Calu3 (cell line): ENCODE data around the gene CHN2. TPM values are rescaled to one million over a fixed set of nuclear protein-coding genes. Genes with fewer than 3 reads are reported as not detected.

Source experiments
- BruUV-seq: library from RNA; stranded (reverse); fragments of 400-500 nt; replicated peaks from 2 replicates; lab custom pipeline; 2021; lab: Mats Ljungman, UMichigan
- CTCF ChIA-PET: fragments of 300-600 bp; sonication (Branson Sonifier 250); formaldehyde crosslinking; loops from one replicate; lab custom pipeline; 2022; ENCODE audit warnings: antibody characterized with exemption; lab: Charles Lee
- DNase-seq: peaks from one replicate; pipeline ENCODE4 v3.0.0; 2022
- H3K27ac Mint-ChIP-seq: one replicate; pipeline ENCODE4 v1.8.0; 2022; ENCODE audit warnings: mixed read lengths; ENCODE audit not compliant: unreplicated experiment
- H3K27me3 Mint-ChIP-seq: one replicate; pipeline ENCODE4 v1.8.0; 2022; ENCODE audit warnings: mixed read lengths; ENCODE audit not compliant: unreplicated experiment
- H3K36me3 Mint-ChIP-seq: one replicate; pipeline ENCODE4 v1.8.0; 2022; ENCODE audit warnings: mild to moderate bottlenecking, moderate library complexity, mixed read lengths; ENCODE audit not compliant: insufficient read depth, unreplicated experiment
- H3K4me1 Mint-ChIP-seq: one replicate; pipeline ENCODE4 v1.8.0; 2022; ENCODE audit warnings: mild to moderate bottlenecking, low read depth, mixed read lengths; ENCODE audit not compliant: unreplicated experiment
- H3K4me3 Mint-ChIP-seq: one replicate; pipeline ENCODE4 v1.8.0; 2022; ENCODE audit warnings: mild to moderate bottlenecking, low read depth, moderate library complexity, mixed read lengths; ENCODE audit not compliant: unreplicated experiment
- H3K9me3 Mint-ChIP-seq: one replicate; pipeline ENCODE4 v1.8.0; 2022; ENCODE audit warnings: low read depth, mixed read lengths; ENCODE audit not compliant: unreplicated experiment
- intact Hi-C: fragments of 100-400 bp; cut with micrococcal nuclease; formaldehyde crosslinking; loops from one replicate; pipeline ENCODE4 v1.10.0; 2022; ENCODE audit not compliant: unreplicated experiment
- total RNA-seq: library from RNA; stranded (reverse); gene quantifications from 2 replicates; pipeline ENCODE4 v1.2.3, GENCODE V29; 2022
- TF ChIP-seq, protein P1 (sequence below): fragments of 200-600 bp; IDR thresholded peaks from one replicate; pipeline ENCODE4 v1.8.0; 2022; ENCODE audit warnings: antibody characterized with exemption; ENCODE audit not compliant: unreplicated experiment

The CHN2 gene
- total RNA-seq, 1 experiment from 2014 or later: 12.4 TPM

DNA sequence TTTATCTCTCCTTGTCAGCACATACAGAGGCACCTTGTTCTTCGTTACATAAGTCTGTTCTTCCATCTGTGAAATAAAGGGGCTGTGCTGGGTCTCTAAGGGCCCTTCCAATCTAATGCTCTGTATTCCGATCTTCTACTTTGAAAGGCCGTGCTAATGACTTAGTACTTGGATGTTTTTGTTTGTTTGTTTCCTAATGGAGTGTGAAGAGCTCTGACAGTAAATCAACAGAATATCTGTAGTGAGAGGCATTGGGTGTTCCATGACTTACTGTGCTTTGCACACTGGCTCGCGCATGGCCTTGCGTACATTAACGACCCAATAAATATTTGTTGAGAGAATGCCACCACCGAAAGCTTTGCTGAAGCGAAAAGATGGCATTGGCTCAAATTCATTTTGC, 162.1 kb downstream of the CHN2 start:
- DNase-seq: no peak
- no peak overlapping the region for H3K27ac Mint-ChIP-seq
- H3K9me3 Mint-ChIP-seq: no peaks in the 10 kb centered on the region
- CTCF ChIA-PET: interaction anchor here (0.6 kb wide), 1 partner anchor 441 kb away, joined by 3 read pairs; no protein-coding TSS in a partner anchor
- H3K4me3 Mint-ChIP-seq: no peak overlapping the region
- H3K36me3 Mint-ChIP-seq: no peaks in the 10 kb centered on the region
- peaks cover 9% of the 10 kb centered on the region for H3K4me1 Mint-ChIP-seq
- no peaks in the 10 kb centered on the region for H3K27me3 Mint-ChIP-seq
- TF ChIP-seq, protein P1, sequence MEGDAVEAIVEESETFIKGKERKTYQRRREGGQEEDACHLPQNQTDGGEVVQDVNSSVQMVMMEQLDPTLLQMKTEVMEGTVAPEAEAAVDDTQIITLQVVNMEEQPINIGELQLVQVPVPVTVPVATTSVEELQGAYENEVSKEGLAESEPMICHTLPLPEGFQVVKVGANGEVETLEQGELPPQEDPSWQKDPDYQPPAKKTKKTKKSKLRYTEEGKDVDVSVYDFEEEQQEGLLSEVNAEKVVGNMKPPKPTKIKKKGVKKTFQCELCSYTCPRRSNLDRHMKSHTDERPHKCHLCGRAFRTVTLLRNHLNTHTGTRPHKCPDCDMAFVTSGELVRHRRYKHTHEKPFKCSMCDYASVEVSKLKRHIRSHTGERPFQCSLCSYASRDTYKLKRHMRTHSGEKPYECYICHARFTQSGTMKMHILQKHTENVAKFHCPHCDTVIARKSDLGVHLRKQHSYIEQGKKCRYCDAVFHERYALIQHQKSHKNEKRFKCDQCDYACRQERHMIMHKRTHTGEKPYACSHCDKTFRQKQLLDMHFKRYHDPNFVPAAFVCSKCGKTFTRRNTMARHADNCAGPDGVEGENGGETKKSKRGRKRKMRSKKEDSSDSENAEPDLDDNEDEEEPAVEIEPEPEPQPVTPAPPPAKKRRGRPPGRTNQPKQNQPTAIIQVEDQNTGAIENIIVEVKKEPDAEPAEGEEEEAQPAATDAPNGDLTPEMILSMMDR: no peak
- intact Hi-C loops: no loop called here
- no TSS peak for BruUV-seq

- BruUV-seq: no TSS peak
Observed at GRCh38 chr7:29359482-29360093, 165.0 kb downstream of the CHN2 start.

DNA sequence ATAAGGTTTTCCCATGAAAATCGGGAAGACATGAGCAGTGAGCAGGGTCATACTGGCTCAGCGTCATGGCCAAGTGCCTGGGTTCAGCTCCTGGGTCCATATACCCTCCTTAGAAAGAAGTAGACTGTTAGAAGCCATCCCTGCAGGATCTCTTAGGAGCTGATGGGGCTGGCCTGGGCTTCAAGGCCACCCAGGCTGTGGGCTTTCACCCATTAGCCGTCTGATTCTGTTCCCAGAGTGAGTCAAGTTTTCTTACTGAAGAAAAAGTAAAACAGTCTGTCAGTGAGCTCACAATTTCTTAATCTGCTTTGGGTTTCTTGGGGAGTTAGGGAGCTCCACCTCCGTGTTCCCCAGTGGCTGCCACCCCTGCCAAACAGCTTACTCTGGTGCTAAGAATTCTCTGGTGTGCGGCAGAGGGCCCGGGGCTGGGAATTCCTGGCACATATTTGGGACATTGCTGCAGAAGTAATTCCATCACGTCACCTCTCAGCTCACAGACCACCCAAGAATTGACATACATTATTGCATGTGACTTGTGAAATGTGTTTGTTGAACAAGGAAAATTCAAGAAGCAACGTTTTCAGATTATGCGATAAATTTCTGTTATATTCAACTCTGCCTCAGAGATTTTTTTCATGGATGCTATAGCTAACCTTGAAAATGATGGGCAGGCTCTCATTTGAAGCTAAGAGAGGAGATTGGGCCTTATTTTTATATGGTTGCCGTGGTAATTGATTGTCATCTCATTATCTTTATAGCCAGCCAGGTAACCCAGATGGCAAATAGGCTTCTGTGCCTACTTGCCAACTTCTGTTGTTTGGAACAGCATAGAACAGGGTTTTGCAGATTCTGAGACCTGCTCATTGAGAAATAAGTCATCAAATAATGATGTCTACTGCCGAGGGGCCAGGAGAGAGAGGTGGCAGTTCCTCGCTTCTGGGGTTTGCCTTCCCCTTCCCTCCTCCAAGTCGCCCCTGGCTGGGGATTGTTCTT, 166.4 kb downstream of the CHN2 start:
- H3K27me3 Mint-ChIP-seq: no peaks in the 10 kb centered on the region
- BruUV-seq: no TSS peak
- TF ChIP-seq, protein P1: no peak

More at GRCh38 chr7:29359482-29360093, 165.0 kb downstream of the CHN2 start:
- DNase-seq: no peak
- Mint-ChIP-seq H3K4me1 (no peaks in the 10 kb centered on the region), H3K36me3 (no peaks in the 10 kb centered on the region), H3K27me3 (no peaks in the 10 kb centered on the region), H3K27ac (no peak overlapping the region), H3K9me3 (no peaks in the 10 kb centered on the region), H3K4me3 (no peak overlapping the region)
- TF ChIP-seq, protein P1: no peak
- CTCF ChIA-PET: interaction anchor here (0.5 kb wide), 1 partner anchor 1166 kb away, joined by 4 read pairs; no protein-coding TSS in a partner anchor
- intact Hi-C loops: no loop called here

DNA sequence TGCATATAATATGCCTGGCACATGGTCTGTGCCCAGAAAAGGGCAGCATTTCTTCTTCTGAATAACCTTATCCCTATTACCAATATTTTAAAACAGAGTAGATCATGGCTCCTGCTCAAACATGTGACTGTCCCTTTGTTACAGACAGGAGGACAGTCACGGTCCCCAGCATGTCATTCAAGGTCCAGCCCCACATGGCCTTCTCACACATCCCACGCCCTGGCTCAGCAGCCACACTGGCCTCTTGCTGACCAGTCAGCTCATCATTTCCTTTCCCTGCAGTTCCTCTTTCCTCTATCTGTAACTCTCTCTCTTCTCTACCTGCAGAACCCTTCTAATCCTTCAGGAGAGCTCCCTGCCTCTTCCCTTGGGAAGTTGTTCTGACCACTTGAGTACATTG, 167.8 kb downstream of the CHN2 start:
- H3K27ac Mint-ChIP-seq: no peak overlapping the region
- TF ChIP-seq, protein P1: no peak
- BruUV-seq: no TSS peak
- DNase-seq: no peak
- no peaks in the 10 kb centered on the region for H3K27me3 Mint-ChIP-seq
- H3K9me3 Mint-ChIP-seq: no peaks in the 10 kb centered on the region
- H3K4me3 Mint-ChIP-seq: no peak overlapping the region
- no peaks in the 10 kb centered on the region for H3K4me1 Mint-ChIP-seq
- intact Hi-C loops: no loop called here
- H3K36me3 Mint-ChIP-seq: no peaks in the 10 kb centered on the region
- CTCF ChIA-PET: interaction anchor here (1.2 kb wide), 1 partner anchor 14 kb away, joined by 3 read pairs; no protein-coding TSS in a partner anchor

More for the DNA sequence above, 166.4 kb downstream of the CHN2 start:
- Mint-ChIP-seq H3K4me1 (no peaks in the 10 kb centered on the region), H3K27ac (no peak overlapping the region), H3K36me3 (no peaks in the 10 kb centered on the region), H3K4me3 (no peak overlapping the region), H3K9me3 (no peaks in the 10 kb centered on the region)
- CTCF ChIA-PET: interaction anchor here (0.6 to 0.9 kb wide), 3 partner anchors 10 to 1922 kb away, joined by 3 to 4 read pairs (median 4); no protein-coding TSS in a partner anchor
- DNase-seq: no peak
- intact Hi-C loops: no loop called here
